Prostate gland (tissue), 2 donors: ENCODE results near the gene TRIM14.

Experiments
- CTCF ChIP-seq, 4 experiments: fragments of 200-600 bp in 2 of 4; fragments of 450-650 bp in 2 of 4; sonication (generic) in 2 of 4; IDR thresholded peaks; 1 replicate in 3 of 4; 2 replicates in 1 of 4; pipeline ENCODE4 v1.5.1; 2016 to 2019; ENCODE audit warnings: antibody characterized with exemption in 4 of 4, mild to moderate bottlenecking in 2 of 4, moderate library complexity in 2 of 4
- POLR2A ChIP-seq: fragments of 450-650 bp; IDR thresholded peaks from one replicate; pipeline ENCODE4 v1.6.1; 2016; ENCODE audit warnings: antibody characterized with exemption, mild to moderate bottlenecking

GRCh38 chr9:98134702-98135557 lies 15.9 kb upstream of the TRIM14 start:
- TF ChIP-seq POLR2A (no peak), CTCF (IDR thresholded peaks at IDR 0.05) (no peak)
